Jurkat, Clone E6-1 (cell line): ENCODE data around the gene ETV1. TPM values are rescaled to one million over a fixed set of nuclear protein-coding genes. Genes with fewer than 3 reads are reported as not detected.
A peak's percentile ranks its signal among the peaks of the same experiment; 100 is the strongest.

Experiments
- DNase-seq: peaks from one replicate; pipeline ENCODE4 v3.0.0-alpha.2; 2011; ENCODE audit warnings: low read depth, low spot score
- H3K4me3 ChIP-seq: 2 replicates; pipeline ENCODE4 v1.5.1; 2011; ENCODE audit warnings: mild to moderate bottlenecking, low read length, control low read depth, moderate library complexity
- polyA plus RNA-seq: library from polyadenylated mRNA; unstranded; fragments of >200 nt; gene quantifications from one replicate; pipeline ENCODE4 v1.2.1, GENCODE V29; 2012; ENCODE audit warnings: missing spikeins; ENCODE audit not compliant: insufficient read length, insufficient read depth

The ETV1 gene
- not detected for polyA plus RNA-seq

DNA sequence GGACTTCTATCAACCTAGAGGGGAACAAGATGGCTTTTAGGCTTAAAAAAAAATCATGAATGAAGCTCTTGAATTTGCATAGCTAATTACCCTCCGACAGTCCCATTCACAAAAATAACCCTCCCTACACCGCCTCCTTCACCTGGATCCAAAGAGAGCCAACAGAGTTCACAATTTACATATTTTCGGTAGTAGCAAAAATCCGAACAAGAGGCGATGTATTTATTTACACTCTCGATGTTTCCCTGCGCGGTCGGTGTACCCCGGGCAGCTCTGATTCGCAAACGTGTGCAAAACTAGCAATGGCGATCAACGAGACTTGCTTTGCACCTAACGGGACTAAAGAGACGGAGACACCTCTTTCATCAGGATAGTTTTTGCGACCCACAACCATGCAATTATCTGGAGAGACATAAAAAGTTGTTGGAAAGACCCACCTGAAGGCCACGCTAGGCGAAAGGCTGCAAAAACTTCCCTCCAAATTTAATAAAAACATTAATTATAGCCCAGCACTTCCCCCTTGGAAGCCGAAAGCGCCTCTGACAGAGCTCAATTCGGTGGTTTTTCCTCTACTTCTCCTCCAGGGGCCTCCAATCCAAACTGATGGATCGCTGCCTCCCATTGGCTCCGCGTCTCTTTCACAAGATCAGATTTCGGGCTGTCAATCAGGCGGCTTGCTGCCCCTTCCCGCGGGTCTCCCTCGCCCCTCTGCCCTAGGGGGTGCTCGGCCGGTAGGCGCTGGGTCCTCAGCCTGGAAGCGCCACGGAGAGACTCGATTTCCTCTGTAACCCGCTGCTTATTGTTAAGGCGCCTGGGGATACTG, at the start of gene ETV1:
Gene ETV1 (minus strand): TSS at position 541 of the 823 bp plus-strand sequence. CDS start 614 bp downstream, outside the sequence.
- DNase-seq = no peak
- H3K4me3 ChIP-seq = peak within 1 kb of the TSS; percentile 46

DNA sequence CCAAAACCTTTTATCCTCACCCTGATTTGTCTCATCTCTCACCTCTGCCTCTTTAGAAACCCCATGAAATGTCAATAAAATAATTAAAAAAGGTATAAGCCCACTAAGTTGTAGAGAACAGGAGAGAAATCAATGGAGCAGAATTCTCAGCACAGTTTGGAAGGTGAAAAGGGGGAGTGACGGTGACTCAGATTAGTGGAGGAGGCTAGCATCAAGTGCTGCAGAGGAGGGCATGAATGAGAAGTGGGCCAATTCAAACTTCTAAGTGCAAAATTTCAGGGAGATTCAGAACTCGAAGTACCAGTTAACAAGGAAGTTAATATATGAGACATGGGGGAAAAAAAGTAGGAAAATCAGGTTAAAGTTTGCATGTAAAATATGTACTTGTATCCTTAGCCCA, 34.9 kb upstream of the ETV1 start:
- no peak overlapping the region for H3K4me3 ChIP-seq

DNA sequence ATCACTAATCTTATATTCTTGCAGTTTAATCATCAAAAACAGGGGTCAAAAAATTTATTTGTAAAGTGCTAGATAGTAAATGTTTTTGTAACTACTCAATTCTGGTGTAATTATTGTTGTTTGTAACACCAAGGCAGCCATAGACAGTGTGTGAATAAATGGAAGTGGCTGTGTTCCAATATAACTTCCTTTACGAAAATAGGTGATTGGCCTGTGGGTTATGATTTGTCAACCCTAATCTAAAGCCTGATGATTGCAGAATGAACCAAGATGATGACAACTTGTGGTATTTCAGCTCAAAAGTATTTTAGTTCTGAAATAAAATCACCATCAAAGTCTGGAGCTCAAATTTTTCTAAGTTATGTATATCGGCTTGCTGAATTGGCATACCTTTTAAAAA, 34.4 kb upstream of the ETV1 start:
- no peak overlapping the region for H3K4me3 ChIP-seq
- DNase-seq = no peak

More for the DNA sequence above, 34.9 kb upstream of the ETV1 start:
- no peak for DNase-seq

DNA sequence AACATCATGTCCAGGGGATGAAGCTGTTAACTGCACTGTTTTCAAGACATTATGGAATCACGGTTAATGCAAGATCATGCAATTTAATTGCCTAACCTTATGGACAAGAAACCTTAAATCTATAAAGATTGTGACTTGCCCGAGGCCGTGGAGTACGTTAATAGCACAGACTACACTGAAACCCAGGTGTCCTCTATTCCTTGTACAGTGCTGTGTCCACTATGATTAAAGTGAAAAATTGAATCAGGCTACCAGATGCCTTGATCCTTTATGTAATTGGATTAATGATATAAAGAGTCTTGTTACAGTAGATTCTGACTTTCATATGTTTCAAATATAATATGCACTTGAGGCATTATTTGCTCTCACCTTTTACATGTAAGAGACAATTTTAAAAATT, 33.9 kb upstream of the ETV1 start:
- no peak for DNase-seq
- H3K4me3 ChIP-seq = no peak overlapping the region

DNA sequence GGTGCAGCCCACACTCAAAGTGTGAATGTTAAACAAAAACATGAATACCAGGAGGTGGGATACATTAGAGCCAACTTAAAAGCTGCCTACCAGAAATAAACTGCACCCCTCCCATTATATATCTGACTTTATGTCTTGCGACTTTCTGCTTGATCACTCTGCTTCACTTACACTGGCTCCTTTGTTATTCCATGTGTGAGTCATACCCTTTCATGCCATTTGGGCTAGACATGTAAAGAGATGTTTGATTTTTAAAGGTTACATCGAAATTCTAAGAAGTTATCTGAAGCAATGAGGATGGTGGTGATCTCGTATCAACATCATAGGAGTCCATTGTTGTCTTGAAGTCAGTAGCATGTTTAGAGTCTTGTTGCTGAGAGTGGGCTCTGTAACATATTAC, 31.6 kb upstream of the ETV1 start:
- DNase-seq = no peak
- no peak overlapping the region for H3K4me3 ChIP-seq

DNA sequence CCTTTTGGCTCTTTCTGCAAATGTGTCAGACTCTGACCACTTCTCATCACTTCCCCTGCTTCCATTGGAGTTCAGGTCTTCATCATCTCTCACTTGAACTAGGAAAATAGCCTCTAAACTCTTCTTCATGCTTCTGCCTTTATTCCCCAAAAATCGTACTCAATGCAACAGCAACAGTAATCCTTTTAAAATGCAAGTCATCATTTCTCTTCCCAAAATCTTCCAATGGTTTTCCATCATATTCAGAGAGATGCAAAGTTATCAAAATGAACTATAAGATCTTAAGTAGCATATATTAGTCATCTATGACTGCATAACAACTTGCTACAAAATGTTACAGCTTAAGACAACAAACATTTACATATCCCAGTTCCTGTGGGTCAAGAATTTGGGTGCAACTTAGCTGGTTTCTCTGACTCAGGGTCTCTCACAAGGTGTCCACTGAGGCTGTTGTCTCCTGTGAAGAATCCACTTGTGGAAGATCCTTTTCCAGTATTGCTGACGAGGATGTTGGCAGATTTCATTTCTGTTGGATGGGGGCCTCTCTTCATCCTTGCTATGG, 31.0 kb upstream of the ETV1 start:
- DNase-seq = no peak

DNA sequence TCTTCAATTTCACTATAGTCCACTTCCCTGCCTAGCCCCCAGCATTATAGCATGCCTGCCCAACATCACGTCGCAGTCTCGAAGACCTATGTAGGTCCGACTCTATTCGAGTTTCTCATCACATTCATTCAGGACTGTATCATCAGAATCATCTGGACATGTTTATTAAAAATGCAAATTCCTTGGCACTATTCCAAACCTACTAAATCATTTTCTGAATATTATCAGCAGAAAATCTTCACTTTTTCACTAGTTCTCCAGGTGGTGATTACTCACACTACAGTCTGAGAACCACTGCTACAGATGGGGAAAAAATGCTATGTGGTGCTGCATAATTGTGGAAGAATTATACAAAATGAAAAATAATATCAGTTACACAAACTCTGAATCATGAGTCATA, 29.3 kb upstream of the ETV1 start:
- no peak for DNase-seq
- no peak overlapping the region for H3K4me3 ChIP-seq

More for the DNA sequence above, 31.0 kb upstream of the ETV1 start:
- H3K4me3 ChIP-seq = no peak overlapping the region

DNA sequence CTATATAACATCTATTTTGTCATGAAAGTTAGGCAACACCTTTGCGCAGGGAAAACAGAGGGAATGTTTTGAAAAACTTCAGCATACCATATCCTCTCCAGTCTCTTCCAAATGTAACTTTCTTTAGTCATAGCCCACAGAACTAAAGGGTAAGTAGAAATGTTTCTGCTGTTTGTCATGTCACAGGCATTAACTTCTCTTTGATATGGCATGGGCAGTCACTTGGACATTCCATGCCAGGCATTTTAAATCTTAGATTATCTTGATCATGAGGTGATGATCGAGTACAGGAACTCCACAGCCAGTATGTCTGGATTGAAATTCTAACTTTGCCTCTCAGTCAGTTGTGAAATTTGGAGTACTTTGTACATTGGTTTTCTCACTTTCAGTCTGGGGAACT, 27.5 kb upstream of the ETV1 start:
- no peak overlapping the region for H3K4me3 ChIP-seq
- DNase-seq = no peak

DNA sequence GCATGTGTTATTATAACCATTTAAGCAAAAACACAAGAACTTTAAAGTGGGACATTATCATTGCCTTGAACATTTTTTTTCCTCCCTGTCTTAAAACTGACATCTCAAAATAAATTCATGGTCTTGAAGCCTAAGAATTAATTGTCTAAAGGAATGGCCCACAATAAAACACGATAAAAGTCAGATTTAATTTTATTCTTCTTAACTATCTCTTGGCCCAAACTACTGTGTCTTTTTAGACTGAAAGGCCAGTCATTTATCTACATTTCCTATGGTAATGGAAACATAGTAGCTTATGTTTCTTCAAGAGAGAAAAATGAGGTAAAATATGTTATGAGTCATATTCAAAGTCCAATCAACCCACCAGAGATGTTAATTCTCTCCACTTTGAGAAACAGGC, 24.4 kb upstream of the ETV1 start:
- H3K4me3 ChIP-seq = no peak overlapping the region

DNA sequence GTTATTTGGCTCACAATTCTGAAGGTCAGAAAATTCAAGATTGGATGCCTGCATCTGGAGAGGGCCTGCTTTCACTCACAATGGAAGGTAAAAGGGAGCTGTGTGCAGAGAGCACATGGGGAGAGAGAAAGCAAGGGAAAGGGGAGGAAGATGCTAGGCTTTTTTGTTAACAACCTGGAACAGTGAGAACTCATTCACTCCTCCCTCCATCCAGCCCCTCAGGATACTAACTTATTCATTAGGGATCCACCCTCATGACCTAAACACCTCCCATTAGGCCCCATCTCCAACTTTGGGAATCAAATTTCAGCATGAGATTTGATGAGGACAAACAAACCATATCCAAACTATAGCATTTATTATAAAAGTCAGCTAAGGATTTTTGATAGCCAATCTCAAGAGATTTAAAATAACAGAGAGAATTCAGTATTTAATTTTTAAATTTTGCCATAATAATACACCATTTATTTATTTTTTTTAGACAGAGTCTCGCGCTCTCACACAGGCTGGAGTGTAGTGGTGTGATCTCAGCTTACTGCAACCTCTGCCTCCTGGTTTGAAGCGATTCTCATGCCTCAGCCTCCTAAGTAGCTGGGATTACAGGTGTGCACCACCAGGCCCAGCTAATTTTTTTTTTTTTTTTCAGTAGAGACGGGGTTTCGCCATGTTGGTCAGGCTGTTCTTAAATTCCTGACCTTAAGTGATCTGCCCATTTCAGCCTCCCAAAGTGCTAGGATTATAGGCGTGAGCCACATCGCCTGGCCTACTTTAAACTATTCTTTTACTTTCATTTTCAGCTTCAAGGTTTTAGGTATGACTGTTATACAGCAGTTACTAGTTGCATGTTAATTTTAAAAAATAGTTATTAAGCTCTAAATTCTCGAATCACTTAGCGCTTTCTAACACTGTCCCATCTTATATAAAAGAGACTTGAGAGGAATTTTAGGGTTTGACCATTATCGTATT, 20.3 kb upstream of the ETV1 start:
- H3K4me3 ChIP-seq = no peak overlapping the region
- DNase-seq = no peak

More for the DNA sequence above, 24.4 kb upstream of the ETV1 start:
- no peak for DNase-seq

DNA sequence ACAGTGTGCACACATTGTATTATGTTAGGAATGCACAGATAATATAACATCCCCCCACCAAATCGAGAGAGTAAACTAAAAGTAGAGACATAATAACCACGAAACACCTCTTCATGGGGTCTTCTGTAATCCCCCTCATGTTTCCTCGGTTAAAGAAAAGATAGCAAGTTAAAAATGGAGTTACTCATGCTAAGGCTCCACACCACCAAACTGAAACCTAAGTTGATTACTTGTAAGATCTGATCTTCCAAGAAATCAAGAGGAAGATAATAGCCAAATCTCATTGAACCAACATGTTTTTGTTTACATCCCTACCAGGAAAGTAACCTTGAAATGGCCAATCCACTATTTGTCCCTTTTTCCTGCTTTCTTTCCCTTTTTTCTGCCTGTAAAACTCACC, 11.7 kb upstream of the ETV1 start:
- DNase-seq = no peak
- H3K4me3 ChIP-seq = no peak overlapping the region

DNA sequence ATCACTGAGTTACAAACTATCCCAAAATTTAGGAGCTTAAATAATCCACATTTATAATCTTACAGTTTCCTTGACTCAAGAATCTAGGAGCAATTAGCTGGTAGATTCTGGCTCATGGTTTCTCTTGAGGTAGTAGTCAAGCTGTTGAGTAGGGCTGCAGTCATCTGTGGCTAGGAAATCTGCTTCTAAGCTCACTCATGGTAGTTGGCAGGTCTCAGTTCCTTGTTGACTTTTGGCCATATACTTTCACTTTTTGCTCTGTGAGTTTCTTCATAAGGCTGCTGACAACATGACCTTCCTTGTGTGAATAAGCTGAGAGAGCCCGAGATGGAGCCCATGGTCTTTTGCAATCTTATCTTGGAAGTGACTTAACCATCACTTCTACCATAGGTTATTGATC, 10.8 kb upstream of the ETV1 start:
- DNase-seq = no peak
- no peak overlapping the region for H3K4me3 ChIP-seq

DNA sequence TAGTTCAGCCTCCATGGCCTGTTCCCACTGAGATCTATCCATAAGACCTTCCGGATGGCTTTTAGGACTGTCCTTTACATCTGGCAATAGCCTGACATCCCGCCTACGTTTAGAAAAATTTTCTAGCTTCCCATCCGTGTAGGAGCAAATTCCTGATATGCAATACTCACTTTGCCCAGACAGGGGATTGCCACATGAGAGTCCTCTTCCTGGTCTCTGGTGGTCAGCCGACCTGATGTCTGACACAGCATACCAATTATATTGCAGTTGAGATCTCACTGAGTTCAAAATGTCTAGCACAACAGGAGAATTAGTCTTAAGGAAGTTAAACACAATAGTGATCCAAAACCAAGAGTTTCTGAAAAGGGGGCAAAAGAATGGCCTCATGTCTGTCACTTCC, 9.4 kb upstream of the ETV1 start:
- DNase-seq = no peak
- no peak overlapping the region for H3K4me3 ChIP-seq

DNA sequence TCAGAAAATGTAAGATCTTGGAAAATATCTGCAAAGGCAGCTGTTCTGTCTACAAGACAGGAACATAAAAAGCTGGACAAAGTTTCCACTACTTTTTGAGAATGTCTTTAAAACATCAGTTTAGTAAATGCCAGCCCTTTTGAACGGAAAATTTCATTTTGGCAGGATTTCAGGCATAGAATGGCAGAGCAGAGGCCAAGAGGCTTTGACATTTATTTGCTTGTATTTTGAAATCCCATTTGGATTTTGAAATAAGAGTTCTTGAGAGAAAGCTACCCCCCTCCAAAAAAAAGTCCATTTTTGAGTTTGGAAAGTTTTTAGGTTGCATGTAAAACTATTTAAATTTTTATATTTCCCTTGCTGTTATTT, 3.1 kb upstream of the ETV1 start:
- H3K4me3 ChIP-seq = no peak overlapping the region
- DNase-seq = no peak

DNA sequence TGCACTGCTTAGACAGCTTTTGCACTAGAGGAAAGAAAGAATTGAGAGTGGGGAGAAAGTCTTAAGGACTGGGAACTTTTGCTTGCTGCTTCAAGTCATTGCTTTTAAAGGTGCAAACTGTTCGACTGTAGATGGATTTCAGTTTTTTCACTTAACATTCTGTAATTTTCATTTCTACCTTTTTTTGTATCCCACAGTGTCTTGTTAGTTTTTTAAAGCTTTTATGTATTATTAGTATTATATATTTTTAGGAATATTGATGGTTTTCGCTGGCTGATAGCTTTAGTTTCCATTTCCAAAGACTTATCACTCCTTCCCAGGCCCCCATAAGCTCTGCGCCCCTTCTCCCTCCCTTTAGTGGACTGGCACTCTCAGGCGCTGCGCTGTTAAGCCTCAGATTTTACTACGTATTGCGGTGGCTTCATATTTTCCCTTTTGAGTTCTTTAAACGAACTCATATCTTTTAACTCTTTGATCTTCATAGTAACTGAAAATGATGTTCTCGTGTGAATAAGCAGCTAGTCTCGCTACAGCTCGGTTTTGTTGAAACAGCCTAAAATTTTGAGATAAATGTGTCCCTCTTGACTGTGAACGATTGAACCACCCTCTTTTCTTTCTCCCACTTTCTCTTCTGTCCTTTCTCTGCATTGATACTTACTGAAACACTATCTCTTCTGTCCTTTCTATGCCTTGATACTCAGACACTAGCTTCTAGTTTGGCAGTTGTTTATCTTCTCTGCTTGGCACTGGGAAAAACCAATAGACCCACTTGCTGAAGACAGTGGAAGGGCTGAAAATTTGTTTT, 2.5 kb upstream of the ETV1 start:
- no peak for DNase-seq
- H3K4me3 ChIP-seq = no peak overlapping the region; the same call in 1 of the 2 replicates

DNA sequence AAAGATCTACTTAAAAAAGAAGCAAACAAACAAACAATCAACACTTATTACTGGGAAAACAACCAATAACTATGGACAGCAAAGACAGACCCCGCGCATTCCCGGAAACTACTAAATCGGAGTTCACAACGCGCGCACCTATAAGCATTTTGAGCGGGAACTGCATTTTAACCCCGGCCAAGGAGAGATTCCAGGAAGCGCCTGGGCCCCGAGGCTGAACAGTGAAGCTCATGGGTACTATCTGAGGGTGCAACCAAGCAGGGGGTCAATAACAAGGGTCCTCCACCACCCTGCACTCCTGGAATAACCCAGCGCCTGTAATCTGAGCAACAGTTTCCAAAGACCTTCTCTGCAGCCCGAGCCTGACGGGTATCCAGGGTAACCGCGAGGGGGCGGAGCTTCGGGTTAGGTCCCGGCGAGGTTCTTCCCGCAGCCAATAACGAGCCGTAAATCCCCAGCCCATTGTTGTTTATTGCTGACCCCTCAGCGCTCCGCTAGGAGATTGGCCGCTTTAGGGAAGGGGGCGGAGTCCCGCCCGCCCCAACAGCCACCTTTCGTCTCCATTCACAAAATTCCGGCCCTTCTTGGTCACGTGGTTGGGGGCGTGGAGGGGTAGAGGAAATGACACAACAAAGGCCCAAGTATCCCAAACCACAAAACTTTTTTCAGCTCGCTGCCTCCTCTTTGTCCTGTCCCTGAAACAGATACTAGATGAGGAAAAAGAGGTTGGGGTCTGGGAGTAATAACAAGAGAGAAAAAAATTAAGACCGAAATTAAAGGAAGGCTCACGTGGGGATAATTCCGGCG, 1.7 kb upstream of the ETV1 start:
- DNase-seq = peak; percentile 53
- peak overlapping the region; percentile 46 for H3K4me3 ChIP-seq

DNA sequence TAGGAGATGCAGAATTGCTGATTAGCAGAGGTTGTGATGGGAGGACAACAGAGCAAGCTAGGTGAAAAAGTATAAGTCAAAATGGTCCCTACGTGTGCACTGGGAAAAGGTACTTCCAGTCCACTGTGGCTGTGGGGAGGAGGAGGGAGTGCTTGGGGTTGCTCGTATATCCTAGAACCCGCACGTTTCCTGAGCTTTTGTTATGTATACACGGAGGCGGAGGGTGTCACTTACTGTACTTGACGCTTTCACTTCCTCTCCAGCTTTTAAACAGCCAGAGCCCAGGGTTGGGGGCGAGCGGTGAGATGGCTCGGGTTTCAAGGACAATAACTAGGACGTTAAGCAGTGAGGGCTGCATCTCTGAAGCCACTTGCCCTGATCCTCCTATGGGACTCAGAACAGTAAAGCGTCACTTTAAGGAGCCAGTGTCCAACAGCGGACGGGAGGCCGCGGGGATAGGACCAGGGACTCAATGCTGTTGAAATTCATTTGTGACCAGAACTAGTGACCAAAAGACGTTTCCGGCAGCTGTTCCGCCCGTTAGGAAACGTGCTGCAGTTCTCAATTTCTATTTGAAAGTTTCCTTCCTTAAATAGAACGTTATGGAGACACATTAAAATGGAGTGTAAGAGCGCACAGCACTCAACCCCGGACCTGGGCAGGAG, 985 bp upstream of the ETV1 start:
- no peak for DNase-seq
- peak overlapping the region; percentile 46 for H3K4me3 ChIP-seq

DNA sequence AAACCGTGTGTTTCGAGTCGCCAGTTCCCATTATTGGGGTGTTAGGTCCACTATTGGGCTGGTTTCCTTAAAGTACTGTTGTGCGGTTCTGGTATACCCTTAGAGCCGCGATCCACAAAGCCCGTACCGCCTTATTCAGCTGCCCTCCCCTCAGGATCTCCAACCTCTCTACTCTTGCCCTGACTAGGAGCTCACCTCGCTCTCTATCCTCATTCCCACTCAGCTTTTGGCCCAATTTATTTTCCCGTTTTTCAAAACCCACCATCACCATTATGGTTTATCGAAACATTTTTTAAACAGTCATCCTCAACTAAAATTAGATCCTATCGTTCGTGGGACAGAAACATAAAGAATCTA, 461 bp upstream of the ETV1 start:
- DNase-seq = no peak
- no peak overlapping the region for H3K4me3 ChIP-seq
